Upper lobe of right lung (tissue), 1 donor: ENCODE data around the gene ST6GALNAC2. TPM values are rescaled to one million over a fixed set of nuclear protein-coding genes. Genes with fewer than 3 reads are reported as not detected.
A peak's percentile ranks its signal among the peaks of the same experiment; 100 is the strongest.
"Not testable (repeated sequence)": the region's sequence is repeated elsewhere in the genome, so short reads cannot be mapped to it uniquely, and the experiment has no call there.

Experiments
- ATAC-seq: fragments of 200-7000 bp; cut with Tn5 transposase; one replicate; pipeline ENCODE4 v1.9.1; 2020; ENCODE audit warnings: mild to moderate bottlenecking, moderate library complexity
- DNase-seq: peaks from one replicate; pipeline ENCODE4 v3.0.0-alpha.2; 2020
- H3K27ac ChIP-seq: fragments of 200-600 bp; one replicate; pipeline ENCODE4 v1.8.0; 2022
- H3K27me3 ChIP-seq: fragments of 200-600 bp; one replicate; pipeline ENCODE4 v1.8.0; 2022; ENCODE audit warnings: mild to moderate bottlenecking
- H3K36me3 ChIP-seq: fragments of 200-600 bp; one replicate; pipeline ENCODE4 v1.8.0; 2022
- H3K4me1 ChIP-seq: fragments of 200-600 bp; one replicate; pipeline ENCODE4 v1.8.0; 2022
- H3K4me3 ChIP-seq: fragments of 200-600 bp; one replicate; pipeline ENCODE4 v1.8.0; 2022; ENCODE audit warnings: mild to moderate bottlenecking
- H3K9me3 ChIP-seq: fragments of 200-600 bp; one replicate; pipeline ENCODE4 v1.8.0; 2022
- intact Hi-C: fragments of 100-400 bp; cut with DNase I; formaldehyde crosslinking; loops from one replicate; pipeline ENCODE4 v1.11.0; 2022
- total RNA-seq: library from RNA; stranded (reverse); fragmentation: NEBNext Ultra II Directional; extraction: Animal tissue kit (Norgen Biotek cat#: 25700); gene quantifications from one replicate; pipeline ENCODE4 v1.2.1, GENCODE V29; 2021
- TF ChIP-seq, protein P1 (sequence below): fragments of 200-600 bp; IDR thresholded peaks from one replicate; pipeline ENCODE4 v1.8.0; 2022; ENCODE audit warnings: antibody characterized with exemption
- donor health status: DM: no; HTN: yes; CAD: no; lungs with severe emphysema.

ST6GALNAC2 gene
- total RNA-seq, 1 donor from 2014 or later: 24.5 TPM

DNA sequence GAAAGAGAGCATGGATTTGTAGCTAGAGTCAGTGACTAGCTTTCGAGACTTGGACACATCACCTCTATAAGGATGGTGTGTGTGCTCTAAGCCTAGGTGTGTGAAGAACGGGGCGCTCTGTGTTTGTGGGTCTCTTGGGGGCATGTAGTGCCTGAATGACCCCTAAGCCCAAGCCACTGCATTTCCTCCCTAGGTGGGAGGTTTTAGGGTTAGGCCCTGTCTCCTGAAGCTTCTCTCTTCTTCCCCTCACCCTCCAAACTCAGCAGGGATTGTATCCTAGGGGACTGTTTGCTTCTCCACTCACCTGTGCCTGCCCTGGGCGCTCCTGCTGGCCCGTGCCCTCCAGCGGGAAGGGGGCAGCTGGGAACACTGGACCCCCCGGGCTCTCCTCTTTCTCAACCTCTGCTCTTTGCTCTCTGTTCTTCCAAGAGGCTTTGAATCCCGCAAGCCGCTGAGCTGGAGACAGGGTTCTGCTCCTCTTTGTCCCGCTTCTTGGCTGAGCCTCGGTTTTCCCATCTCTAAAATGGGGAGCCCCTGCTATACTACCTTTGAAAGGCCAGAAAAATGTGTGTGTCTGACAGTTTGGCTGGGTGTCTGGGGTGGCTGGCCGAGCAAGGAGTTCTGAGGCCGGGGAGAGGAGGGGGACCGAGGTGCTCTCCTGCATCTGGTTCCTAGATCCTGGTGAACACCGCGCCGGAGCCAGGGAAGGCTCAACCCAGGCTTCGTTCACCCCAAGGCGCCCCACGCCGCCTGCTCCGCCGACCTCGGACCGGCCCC is 49.0 kb downstream of the ST6GALNAC2 start:
- TF ChIP-seq, protein P1, sequence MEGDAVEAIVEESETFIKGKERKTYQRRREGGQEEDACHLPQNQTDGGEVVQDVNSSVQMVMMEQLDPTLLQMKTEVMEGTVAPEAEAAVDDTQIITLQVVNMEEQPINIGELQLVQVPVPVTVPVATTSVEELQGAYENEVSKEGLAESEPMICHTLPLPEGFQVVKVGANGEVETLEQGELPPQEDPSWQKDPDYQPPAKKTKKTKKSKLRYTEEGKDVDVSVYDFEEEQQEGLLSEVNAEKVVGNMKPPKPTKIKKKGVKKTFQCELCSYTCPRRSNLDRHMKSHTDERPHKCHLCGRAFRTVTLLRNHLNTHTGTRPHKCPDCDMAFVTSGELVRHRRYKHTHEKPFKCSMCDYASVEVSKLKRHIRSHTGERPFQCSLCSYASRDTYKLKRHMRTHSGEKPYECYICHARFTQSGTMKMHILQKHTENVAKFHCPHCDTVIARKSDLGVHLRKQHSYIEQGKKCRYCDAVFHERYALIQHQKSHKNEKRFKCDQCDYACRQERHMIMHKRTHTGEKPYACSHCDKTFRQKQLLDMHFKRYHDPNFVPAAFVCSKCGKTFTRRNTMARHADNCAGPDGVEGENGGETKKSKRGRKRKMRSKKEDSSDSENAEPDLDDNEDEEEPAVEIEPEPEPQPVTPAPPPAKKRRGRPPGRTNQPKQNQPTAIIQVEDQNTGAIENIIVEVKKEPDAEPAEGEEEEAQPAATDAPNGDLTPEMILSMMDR: no peak
- no peak for ATAC-seq
- no peak for DNase-seq
- Histone ChIP-seq H3K27ac (peak overlapping the region; percentile 51), H3K27me3 (peaks cover 4% of the 10 kb centered on the region), H3K4me1 (peaks cover 34% of the 10 kb centered on the region), H3K9me3 (no peaks in the 10 kb centered on the region), H3K36me3 (no peaks in the 10 kb centered on the region), H3K4me3 (peak overlapping the region; percentile 53)
- intact Hi-C loops: no loop called here

DNA sequence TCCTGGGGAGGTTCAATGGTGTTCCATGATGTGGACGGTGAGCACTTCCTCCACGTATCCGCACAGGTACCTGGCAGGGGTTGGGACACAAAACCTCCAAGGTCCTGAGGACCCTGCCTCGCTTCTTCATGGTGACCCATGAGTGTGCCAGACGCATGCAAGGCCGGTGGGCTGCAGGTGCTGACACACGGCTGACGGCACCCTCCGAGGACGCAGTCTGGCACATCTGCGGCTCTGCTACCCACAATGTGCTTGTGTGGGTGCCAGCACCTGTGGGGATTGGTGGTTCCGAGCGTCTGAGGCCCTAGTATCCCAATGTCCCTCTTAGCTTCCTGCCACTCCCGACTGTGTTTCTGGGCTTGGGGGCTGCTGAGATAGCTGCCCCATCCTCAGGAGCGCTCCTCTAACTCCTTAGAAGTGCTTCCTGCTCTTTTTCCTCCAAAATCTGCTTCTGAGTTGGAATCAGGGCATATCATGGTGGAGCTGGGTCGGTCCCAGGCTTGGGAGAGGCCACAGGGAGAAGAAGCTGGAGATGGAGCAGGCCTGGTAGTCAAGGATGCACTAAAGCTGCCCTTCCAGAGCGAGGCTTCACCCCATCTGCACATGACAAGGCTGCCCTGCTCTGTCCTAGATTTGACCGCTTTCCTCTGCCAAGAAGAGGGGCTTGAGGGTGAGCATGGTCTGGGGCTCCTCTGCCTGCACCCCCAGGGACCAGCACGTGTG is 49.7 kb downstream of the ST6GALNAC2 start:
- Histone ChIP-seq H3K9me3 (no peaks in the 10 kb centered on the region), H3K27ac (no peak overlapping the region), H3K27me3 (peaks cover 4% of the 10 kb centered on the region), H3K4me1 (peaks cover 35% of the 10 kb centered on the region), H3K4me3 (peak overlapping the region; percentile 53), H3K36me3 (no peaks in the 10 kb centered on the region)
- intact Hi-C loops: no loop called here
- DNase-seq (peak; percentile 61), ATAC-seq (no peak)
- TF ChIP-seq, protein P1: no peak

DNA sequence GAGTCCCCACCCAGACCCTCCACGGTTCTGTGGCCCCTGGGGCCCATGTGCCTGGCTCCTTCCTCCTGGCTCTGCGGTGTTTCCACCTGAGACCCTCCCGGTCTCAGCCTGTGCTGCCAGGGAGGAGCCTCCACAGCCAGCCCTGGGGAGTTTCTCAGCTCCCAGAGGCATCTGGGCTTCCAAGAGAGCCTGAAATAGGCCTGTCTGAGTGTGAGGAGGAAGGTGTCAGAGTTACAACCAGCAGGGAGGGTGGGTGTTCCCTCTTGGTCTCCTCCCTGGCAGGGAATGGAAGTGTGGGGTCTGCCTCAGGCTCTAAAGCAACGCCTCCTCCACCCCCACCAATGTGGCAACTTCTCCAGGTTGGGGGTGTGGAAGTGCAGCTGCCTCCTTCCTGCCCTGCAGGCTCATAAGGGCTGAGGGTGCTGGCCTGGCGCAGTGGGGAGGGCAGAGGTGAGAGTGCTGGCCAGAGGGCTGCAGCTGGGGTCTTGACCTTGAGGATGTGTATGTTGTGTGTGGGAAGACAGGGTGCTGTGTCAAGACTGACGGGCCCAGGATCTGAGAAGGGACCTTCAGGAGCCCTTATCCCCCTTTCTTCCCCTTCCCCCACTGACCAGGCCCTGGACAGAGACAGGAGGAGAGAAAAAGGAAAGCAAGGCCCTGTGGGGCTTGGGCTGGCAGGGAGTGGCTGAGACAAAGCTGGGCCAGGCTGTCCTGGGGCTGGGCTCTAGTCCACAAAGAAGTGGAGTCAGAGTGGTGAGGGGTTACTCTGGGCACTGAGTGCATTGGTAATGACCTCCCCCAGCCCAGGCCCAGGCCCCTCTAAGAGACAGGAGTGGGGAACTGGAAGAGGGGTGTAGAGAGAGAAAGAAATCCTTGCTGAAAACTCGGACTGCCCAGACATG is 50.6 kb downstream of the ST6GALNAC2 start:
- intact Hi-C loops: no loop called here
- Histone ChIP-seq H3K4me3 (no peak overlapping the region), H3K4me1 (peaks cover 34% of the 10 kb centered on the region), H3K27ac (peak overlapping the region; percentile 11), H3K27me3 (peaks cover 4% of the 10 kb centered on the region), H3K9me3 (no peaks in the 10 kb centered on the region), H3K36me3 (no peaks in the 10 kb centered on the region)
- no peak for ATAC-seq
- DNase-seq: peak; percentile 63
- TF ChIP-seq, protein P1: no peak

DNA sequence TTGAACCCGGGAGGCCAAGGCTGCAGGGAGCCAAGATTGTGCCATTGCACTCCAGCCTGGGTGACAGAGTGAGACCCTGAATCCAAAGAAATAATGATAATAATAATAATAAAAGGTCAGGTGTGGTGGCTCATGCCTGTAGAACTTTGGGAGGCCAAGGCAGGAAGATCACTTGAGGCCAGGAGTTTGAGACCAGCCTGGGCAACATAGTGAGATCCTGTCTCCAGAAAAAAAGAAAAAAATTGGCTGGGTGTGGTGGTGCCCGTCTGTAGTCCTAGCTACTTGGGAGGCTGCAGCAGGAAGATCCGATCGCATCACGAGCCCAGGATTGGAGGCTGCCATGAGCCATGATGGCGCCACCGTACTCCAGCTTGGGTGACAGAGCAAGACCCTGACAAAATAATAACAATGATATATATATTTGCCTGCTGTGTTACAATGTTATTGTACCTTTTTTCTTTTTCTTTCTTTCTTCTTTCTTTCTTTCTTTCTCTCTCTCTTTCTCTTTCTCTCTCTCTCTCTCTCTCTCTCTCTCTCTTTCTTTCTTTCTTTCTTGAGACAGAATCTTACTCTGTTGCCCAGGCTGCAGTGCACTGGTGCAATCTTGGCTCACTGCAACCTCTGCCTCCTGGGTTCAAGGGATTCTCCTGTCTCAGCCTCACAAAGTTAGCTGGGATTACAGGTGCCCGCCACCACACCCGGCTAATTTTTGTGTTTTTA is 51.9 kb downstream of the ST6GALNAC2 start:
- H3K9me3 ChIP-seq, H3K4me3 ChIP-seq, H3K27me3 ChIP-seq, intact Hi-C loops, H3K27ac ChIP-seq, ATAC-seq, H3K36me3 ChIP-seq, DNase-seq: not testable (repeated sequence)
- peaks cover 41% of the 10 kb centered on the region for H3K4me1 ChIP-seq

DNA sequence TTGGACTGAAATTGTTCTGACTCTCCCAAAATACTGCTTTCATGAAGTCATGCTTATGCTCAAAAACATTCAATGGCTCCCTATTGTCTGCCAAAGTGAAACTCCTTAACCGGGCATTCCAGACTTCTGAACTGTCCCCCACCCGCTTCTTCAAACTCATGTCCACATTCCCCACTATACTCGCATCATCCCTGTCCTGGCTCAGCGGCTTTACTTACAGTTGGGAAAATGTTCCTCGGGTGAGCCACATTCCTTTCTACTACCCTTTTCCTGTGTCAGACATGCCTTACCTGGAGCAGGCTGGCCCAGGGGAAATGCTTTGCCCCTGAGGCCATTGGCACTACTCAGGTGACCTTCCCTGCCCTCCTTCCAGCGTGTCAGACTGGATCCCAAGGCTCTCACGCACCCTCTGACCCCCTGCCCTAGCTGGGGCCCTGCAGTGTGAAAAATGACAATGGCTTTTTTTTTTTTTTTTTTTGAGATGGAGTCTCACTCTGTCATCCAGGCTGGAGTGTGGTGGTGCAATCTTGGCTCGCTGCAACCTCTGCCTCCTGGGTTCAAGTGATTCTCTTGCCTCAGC is 53.5 kb downstream of the ST6GALNAC2 start:
- peaks cover 56% of the 10 kb centered on the region for H3K4me1 ChIP-seq
- intact Hi-C loops: no loop called here
- peak overlapping the region; percentile 89 for H3K27ac ChIP-seq

More for the DNA sequence above, 53.5 kb downstream of the ST6GALNAC2 start:
- Histone ChIP-seq H3K9me3 (no peaks in the 10 kb centered on the region), H3K4me3 (no peak overlapping the region), H3K27me3 (no peaks in the 10 kb centered on the region), H3K36me3 (no peaks in the 10 kb centered on the region)
- TF ChIP-seq, protein P1: no peak
- no peak for DNase-seq
- ATAC-seq: no peak
